BE2C (cell line): Measurements from ENCODE around the gene EPB41.

ENCODE experiments used
- DNase-seq: peaks from one replicate; pipeline ENCODE4 v3.0.0-alpha.2; 2020
- H3K27me3 ChIP-seq: fragments of 250-450 bp; sonication (Bioruptor Pico); 2 replicates; pipeline ENCODE4 v1.5.1; 2020; ENCODE audit warnings: mild to moderate bottlenecking
- H3K36me3 ChIP-seq: fragments of 250-450 bp; sonication (Bioruptor Pico); 2 replicates; pipeline ENCODE4 v1.5.1; 2020; ENCODE audit warnings: mild to moderate bottlenecking
- H3K4me1 ChIP-seq: fragments of 250-450 bp; sonication (Bioruptor Pico); 2 replicates; pipeline ENCODE4 v1.5.1; 2020
- H3K4me3 ChIP-seq: 2 replicates; pipeline ENCODE4 v1.5.1; 2011; ENCODE audit warnings: low read depth, low read length
- H3K9me3 ChIP-seq: fragments of 250-450 bp; sonication (Bioruptor Pico); 2 replicates; pipeline ENCODE4 v1.5.1; 2020
- TF ChIP-seq, protein P1 (sequence below): IDR thresholded peaks from 2 replicates; pipeline ENCODE4 v1.5.1; 2012; ENCODE audit warnings: mild to moderate bottlenecking, low read depth, low read length

EPB41 gene

DNA sequence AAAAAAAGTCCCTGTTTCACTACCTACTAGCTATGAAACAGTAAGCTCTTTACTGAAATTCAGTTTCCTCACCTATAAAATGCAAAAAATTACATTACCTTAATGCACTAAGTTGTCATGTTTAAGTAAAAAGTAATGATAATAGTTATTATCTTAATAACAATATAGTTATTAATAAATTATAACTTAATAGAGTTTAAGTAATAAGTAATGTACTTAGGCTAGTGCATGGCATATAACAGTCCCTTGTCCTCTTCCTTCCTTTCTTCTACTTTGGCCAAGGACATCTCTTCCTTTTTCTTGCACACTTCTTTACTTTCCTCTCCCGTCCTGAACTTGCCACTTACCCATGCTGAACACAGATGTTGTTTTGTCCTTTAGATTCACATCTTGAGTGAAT lies 200.3 kb downstream of the EPB41 start:
- Histone ChIP-seq H3K4me3 (no peak overlapping the region), H3K36me3 (no peaks in the 10 kb centered on the region; the same call in 1 of the 2 replicates), H3K9me3 (no peaks in the 10 kb centered on the region), H3K27me3 (no peaks in the 10 kb centered on the region), H3K4me1 (no peaks in the 10 kb centered on the region)
- TF ChIP-seq, protein P1, sequence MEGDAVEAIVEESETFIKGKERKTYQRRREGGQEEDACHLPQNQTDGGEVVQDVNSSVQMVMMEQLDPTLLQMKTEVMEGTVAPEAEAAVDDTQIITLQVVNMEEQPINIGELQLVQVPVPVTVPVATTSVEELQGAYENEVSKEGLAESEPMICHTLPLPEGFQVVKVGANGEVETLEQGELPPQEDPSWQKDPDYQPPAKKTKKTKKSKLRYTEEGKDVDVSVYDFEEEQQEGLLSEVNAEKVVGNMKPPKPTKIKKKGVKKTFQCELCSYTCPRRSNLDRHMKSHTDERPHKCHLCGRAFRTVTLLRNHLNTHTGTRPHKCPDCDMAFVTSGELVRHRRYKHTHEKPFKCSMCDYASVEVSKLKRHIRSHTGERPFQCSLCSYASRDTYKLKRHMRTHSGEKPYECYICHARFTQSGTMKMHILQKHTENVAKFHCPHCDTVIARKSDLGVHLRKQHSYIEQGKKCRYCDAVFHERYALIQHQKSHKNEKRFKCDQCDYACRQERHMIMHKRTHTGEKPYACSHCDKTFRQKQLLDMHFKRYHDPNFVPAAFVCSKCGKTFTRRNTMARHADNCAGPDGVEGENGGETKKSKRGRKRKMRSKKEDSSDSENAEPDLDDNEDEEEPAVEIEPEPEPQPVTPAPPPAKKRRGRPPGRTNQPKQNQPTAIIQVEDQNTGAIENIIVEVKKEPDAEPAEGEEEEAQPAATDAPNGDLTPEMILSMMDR: no peak
- DNase-seq: no peak

DNA sequence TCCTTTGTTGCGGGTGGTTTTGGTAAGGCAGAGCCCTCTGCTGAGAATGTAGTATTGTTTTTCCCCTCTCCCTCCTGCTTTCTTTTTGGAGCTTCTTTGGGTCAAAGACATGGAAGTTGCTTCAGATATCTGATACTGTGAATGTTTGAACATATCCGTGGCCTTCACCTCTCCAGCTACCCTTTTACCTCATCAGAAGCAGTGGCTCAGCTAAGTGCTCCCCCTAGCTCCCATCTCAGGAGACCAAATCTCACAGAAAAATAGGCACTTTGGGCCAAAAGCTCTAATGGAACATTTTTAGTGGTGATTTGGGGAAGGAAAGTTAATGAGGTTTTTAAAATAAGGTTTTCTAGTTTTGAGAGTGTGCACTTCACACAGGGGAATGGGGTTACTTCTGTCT lies 203.0 kb downstream of the EPB41 start:
- Histone ChIP-seq H3K36me3 (no peaks in the 10 kb centered on the region; the same call in 1 of the 2 replicates), H3K9me3 (no peaks in the 10 kb centered on the region), H3K4me1 (no peaks in the 10 kb centered on the region), H3K27me3 (peaks cover 9% of the 10 kb centered on the region), H3K4me3 (no peak overlapping the region)
- TF ChIP-seq, protein P1: no peak
- DNase-seq: no peak

DNA sequence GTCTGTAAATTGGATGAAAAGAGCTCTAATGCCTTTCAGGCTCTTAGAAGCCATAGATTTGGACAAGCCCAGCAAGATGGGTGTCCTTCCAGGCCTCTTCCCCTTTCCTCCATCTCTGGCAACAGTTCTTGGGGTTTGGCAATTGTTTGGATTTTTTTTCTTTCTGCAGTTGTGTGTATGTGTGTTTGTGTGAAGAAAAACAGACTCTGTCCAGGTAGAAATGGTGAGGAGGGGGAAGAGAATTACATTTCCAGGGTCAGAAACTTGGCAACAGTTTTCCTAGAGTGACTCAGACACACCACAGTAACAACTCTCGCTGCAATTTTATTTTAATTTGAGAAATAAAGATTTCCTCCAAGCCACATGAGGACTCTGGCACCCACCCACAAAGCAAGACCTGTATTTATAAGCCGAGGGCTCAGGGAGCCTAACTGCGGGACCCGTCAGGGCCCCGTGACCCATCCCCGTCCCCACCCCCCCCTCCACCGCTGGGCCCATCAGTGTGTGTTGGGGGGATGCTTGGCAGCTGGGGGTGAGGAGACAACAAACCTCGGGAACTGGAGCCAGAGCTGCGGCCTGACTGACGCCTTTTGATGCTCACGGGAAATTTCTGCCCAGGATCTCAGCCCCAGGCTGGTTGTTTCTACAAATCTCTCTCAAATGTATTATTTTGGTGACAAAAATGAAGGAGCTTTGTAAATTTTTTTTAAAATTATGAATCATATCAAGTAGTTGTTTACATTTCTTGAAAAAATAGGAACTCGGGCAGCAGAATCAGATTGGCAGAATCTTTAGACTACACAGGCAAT lies 205.0 kb downstream of the EPB41 start:
- no peaks in the 10 kb centered on the region for H3K4me1 ChIP-seq
- TF ChIP-seq, protein P1: no peak
- no peaks in the 10 kb centered on the region for H3K9me3 ChIP-seq
- H3K4me3 ChIP-seq: no peak overlapping the region
- H3K36me3 ChIP-seq: no peaks in the 10 kb centered on the region; the same call in 1 of the 2 replicates
- DNase-seq: no peak
- H3K27me3 ChIP-seq: peaks cover 24% of the 10 kb centered on the region

DNA sequence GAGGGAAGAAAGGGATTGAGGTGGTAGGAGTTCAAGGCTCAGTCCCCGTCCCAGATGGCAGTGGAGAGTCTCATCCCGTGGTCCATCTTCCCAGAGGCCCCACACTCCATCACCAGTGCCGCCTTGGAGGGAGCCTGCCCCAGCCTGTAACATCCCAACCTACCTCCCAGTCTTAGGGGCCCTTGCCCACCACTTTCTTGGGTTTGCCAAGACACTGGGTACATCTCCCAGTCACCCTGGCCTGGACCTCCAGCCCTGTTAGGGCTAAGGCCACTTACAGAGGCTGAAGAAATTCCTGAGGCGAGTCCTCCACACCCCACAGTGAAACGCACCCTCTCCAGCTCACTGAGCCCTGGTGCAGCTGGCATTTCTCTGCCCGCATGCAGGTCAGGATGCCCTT lies 206.0 kb downstream of the EPB41 start:
- Histone ChIP-seq H3K36me3 (no peaks in the 10 kb centered on the region; the same call in 1 of the 2 replicates), H3K9me3 (no peaks in the 10 kb centered on the region), H3K27me3 (peaks cover 24% of the 10 kb centered on the region), H3K4me1 (no peaks in the 10 kb centered on the region), H3K4me3 (no peak overlapping the region)
- TF ChIP-seq, protein P1: no peak
- DNase-seq: no peak

DNA sequence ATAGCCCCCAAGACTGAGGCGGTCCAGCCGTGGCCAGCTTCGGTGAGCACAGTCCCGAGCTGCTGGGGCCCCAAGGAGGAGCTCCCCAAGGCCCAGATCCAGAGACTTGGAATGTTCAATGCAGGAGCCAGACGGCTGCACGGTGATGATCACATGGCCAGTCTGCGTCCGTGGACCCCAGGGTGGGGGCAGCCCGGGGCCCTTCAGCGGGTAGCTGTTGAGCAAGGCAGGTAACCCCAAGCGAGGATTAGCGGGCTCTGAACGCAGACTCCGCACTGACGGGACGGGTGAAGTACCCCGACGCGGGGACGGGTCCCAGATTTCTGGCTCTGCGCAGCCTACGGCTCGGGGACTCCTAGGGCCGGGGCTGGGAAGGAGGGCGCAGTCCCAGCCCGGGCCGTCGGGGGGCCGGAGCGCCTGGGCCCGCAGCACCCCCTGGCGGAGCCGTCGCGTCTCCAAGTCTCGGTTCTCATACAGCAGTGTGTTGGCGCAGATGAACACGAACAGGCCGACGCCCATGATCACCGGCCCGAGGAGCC lies 206.6 kb downstream of the EPB41 start:
- H3K9me3 ChIP-seq: no peaks in the 10 kb centered on the region
- no peaks in the 10 kb centered on the region; the same call in 1 of the 2 replicates for H3K36me3 ChIP-seq
- no peak overlapping the region for H3K4me3 ChIP-seq
- H3K4me1 ChIP-seq: no peaks in the 10 kb centered on the region
- H3K27me3 ChIP-seq: peaks cover 24% of the 10 kb centered on the region
- peak; percentile 65 for DNase-seq
- TF ChIP-seq, protein P1: peak; percentile 52

DNA sequence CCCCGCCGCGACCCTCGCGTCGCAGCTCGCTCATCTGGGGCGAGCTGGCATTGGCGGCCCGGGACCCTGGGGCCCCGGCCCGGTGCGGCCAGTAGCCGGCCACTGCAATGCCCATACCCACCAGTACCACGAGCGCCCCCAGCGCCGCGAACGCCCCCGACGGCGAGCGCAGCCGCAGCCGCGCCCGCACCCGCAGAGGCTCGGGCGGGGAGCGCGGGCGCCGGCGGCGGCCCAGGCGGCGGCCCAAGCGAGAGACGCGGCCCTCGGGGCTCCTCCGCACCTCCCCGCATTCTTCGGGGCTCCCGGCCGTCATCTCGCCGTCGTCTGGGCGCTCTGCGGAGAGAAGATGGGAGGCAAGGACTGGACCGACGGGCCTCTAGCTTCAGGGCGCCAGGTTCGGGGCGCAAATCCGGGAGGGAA lies 207.2 kb downstream of the EPB41 start:
- DNase-seq: peak; percentile 33
- Histone ChIP-seq H3K4me1 (no peaks in the 10 kb centered on the region), H3K36me3 (no peaks in the 10 kb centered on the region; the same call in 1 of the 2 replicates), H3K9me3 (no peaks in the 10 kb centered on the region), H3K4me3 (peak overlapping the region; percentile 34), H3K27me3 (peaks cover 24% of the 10 kb centered on the region)
- TF ChIP-seq, protein P1: no peak
